ENCODE results near the gene CACNA2D3.

CACNA2D3 gene

GRCh38 chr3:54905261-54905888 lies 783.0 kb downstream of the CACNA2D3 start:
- no peak for DNase-seq

GRCh38 chr3:54905920-54906319 lies 783.6 kb downstream of the CACNA2D3 start:
- DNase-seq = no peak

GRCh38 chr3:54906763-54907162 lies 784.4 kb downstream of the CACNA2D3 start:
- no peak for DNase-seq

GRCh38 chr3:54909191-54909590 lies 786.8 kb downstream of the CACNA2D3 start:
- no peak for DNase-seq

- DNase-seq = no peak
Measured at GRCh38 chr3:54914180-54914579, 791.8 kb downstream of the CACNA2D3 start.

GRCh38 chr3:54915181-54915580 lies 792.8 kb downstream of the CACNA2D3 start:
- no peak for DNase-seq

- DNase-seq = no peak
Measured at GRCh38 chr3:54915976-54916375, 793.6 kb downstream of the CACNA2D3 start.

- DNase-seq = no peak
Measured at GRCh38 chr3:54916732-54917131, 794.4 kb downstream of the CACNA2D3 start.

GRCh38 chr3:54917174-54917573 lies 794.8 kb downstream of the CACNA2D3 start:
- no peak for DNase-seq

GRCh38 chr3:54917862-54918261 lies 795.5 kb downstream of the CACNA2D3 start:
- no peak for DNase-seq

- DNase-seq = no peak
Measured at GRCh38 chr3:54918516-54918915, 796.2 kb downstream of the CACNA2D3 start.

- no peak for DNase-seq
Measured at GRCh38 chr3:54928046-54928770, 805.9 kb downstream of the CACNA2D3 start, which contains the start of gene LRTM1. TSS of gene LRTM1 (minus strand) at chr3:54928059. CDS start at chr3:54927911, 148 bp downstream.

- DNase-seq = no peak
Measured at GRCh38 chr3:54931182-54931581, 808.8 kb downstream of the CACNA2D3 start.

GRCh38 chr3:54932606-54933005 lies 810.3 kb downstream of the CACNA2D3 start:
- DNase-seq = no peak

GRCh38 chr3:54935869-54936268 lies 813.5 kb downstream of the CACNA2D3 start:
- DNase-seq = no peak

- DNase-seq = no peak
Measured at GRCh38 chr3:54936561-54936960, 814.2 kb downstream of the CACNA2D3 start.

GRCh38 chr3:54939557-54940300 lies 817.4 kb downstream of the CACNA2D3 start:
- no peak for DNase-seq

- DNase-seq = no peak
Measured at GRCh38 chr3:54940971-54941370, 818.6 kb downstream of the CACNA2D3 start.

GRCh38 chr3:54941690-54942362 lies 819.5 kb downstream of the CACNA2D3 start:
- DNase-seq = no peak

- DNase-seq = no peak
Measured at GRCh38 chr3:54949491-54950044, 827.2 kb downstream of the CACNA2D3 start.

GRCh38 chr3:54950391-54951003 lies 828.1 kb downstream of the CACNA2D3 start:
- no peak for DNase-seq

GRCh38 chr3:54951405-54951804 lies 829.1 kb downstream of the CACNA2D3 start:
- peak; percentile 30 for DNase-seq
